Endometrial microvascular endothelial cells (primary cell): ENCODE measurements around the gene DDX3X. TPM values are rescaled to one million over a fixed set of nuclear protein-coding genes. Genes with fewer than 3 reads are reported as not detected.
"Not testable (repeated sequence)": the region's sequence is repeated elsewhere in the genome, so short reads cannot be mapped to it uniquely, and the experiment has no call there.

Source experiments
- in situ Hi-C: cut with HindIII; loops from 2 replicates; pipeline ENCODE4 v1.10.0; 2017; ENCODE audit warnings: low sequenced_read_pairs, low pct_unique_long_range_greater_than_20kb; ENCODE audit errors: inconsistent ontology term
- total RNA-seq: library from RNA; depleted of rRNA; stranded (reverse); fragments of >200 nt; gene quantifications from one replicate; pipeline ENCODE4 v1.2.3, GENCODE V29; 2015; ENCODE audit errors: inconsistent ontology term

DDX3X gene
- total RNA-seq, 1 donor from 2014 or later: 242 TPM

- in situ Hi-C loops: no loop called here
Observed at GRCh38 chrX:41350976-41351569, 17.1 kb downstream of the DDX3X start.

- in situ Hi-C loops: no loop called here
Observed at GRCh38 chrX:41351923-41352322, 18.0 kb downstream of the DDX3X start.

GRCh38 chrX:41352329-41352838, 18.4 kb downstream of the DDX3X start:
- in situ Hi-C loops: no loop called here

- in situ Hi-C loops: no loop called here
Observed at GRCh38 chrX:41353985-41354384, 20.0 kb downstream of the DDX3X start.

GRCh38 chrX:41369152-41369551, 35.2 kb downstream of the DDX3X start:
- in situ Hi-C loops: no loop called here

- in situ Hi-C loops: not testable (repeated sequence)
Observed at GRCh38 chrX:41371575-41371974, 37.6 kb downstream of the DDX3X start.

GRCh38 chrX:41373989-41374606, 40.1 kb downstream of the DDX3X start:
- in situ Hi-C loops: no loop called here

- in situ Hi-C loops: no loop called here
Observed at GRCh38 chrX:41377624-41378023, 43.7 kb downstream of the DDX3X start.

GRCh38 chrX:41381685-41382084, 47.7 kb downstream of the DDX3X start:
- in situ Hi-C loops: no loop called here

- in situ Hi-C loops: no loop called here
Observed at GRCh38 chrX:41382714-41383645, 49.0 kb downstream of the DDX3X start.

- in situ Hi-C loops: no loop called here
Observed at GRCh38 chrX:41384051-41384705, 50.2 kb downstream of the DDX3X start.

- in situ Hi-C loops: no loop called here
Observed at GRCh38 chrX:41386222-41386990, 52.4 kb downstream of the DDX3X start.

- in situ Hi-C loops: no loop called here
Observed at GRCh38 chrX:41388543-41388942, 54.6 kb downstream of the DDX3X start.

- in situ Hi-C loops: no loop called here
Observed at GRCh38 chrX:41389311-41389888, 55.4 kb downstream of the DDX3X start.

- in situ Hi-C loops: not testable (repeated sequence)
Observed at GRCh38 chrX:41390576-41390975, 56.6 kb downstream of the DDX3X start.

- in situ Hi-C loops: no loop called here
Observed at GRCh38 chrX:41391606-41392005, 57.6 kb downstream of the DDX3X start.

- in situ Hi-C loops: no loop called here
Observed at GRCh38 chrX:41394293-41394692, 60.3 kb downstream of the DDX3X start.

- in situ Hi-C loops: no loop called here
Observed at GRCh38 chrX:41397219-41397618, 63.3 kb downstream of the DDX3X start.
